NCI-H2196 treated with DMSO at 0.1 percent for 48 hours (cell line): ENCODE results near the gene TMEM255B.
"Not testable (repeated sequence)": the region's sequence is repeated elsewhere in the genome, so short reads cannot be mapped to it uniquely, and the experiment has no call there.

Experiments used
- DNase-seq: peaks from one replicate; lab custom pipeline; 2025; ENCODE audit not compliant: unreplicated experiment; lab: John Stamatoyannopoulos, UW

TMEM255B gene

GRCh38 chr13:113758651-113759524 is at the start of gene TMEM255B:
TSS of gene TMEM255B (plus strand) at chr13:113759226. CDS start at chr13:113759270, 44 bp downstream.
- peak; percentile 3 for DNase-seq

- no peak for DNase-seq
These were observed 36.1 kb upstream of the TMEM255B start for GRCh38 chr13:113722921-113723320.

- no peak for DNase-seq
These were observed 35.5 kb upstream of the TMEM255B start for GRCh38 chr13:113723410-113724015.

GRCh38 chr13:113724016-113724758 is 34.8 kb upstream of the TMEM255B start:
- DNase-seq = no peak

DNA sequence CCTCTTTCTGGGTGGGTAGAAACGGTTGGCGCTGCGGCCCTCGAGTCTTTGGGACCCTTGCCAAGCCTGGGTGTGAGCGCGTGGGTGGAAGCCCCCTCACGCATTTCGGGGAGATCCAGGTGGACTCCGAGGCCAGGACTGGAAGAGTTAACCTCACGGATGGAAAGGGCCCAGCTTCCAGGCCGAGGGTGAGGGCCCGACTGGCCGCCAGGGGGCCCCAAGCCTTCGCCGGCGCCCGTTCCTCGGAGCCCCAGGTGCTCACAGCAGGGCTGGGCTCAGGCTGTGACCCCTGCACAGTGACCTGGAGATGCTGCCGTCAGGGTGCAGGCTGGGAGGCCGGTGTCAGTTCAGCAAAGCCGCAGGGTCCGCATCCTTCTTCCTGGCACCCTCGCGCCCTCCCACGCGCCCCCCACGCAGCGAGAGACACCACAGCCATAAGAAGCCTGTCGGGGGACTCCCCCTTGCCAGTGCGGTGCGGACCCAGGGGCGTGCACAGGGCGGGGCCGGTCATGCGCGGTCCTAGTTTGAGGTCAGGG is 34.2 kb upstream of the TMEM255B start:
- DNase-seq = peak; percentile 34

DNA sequence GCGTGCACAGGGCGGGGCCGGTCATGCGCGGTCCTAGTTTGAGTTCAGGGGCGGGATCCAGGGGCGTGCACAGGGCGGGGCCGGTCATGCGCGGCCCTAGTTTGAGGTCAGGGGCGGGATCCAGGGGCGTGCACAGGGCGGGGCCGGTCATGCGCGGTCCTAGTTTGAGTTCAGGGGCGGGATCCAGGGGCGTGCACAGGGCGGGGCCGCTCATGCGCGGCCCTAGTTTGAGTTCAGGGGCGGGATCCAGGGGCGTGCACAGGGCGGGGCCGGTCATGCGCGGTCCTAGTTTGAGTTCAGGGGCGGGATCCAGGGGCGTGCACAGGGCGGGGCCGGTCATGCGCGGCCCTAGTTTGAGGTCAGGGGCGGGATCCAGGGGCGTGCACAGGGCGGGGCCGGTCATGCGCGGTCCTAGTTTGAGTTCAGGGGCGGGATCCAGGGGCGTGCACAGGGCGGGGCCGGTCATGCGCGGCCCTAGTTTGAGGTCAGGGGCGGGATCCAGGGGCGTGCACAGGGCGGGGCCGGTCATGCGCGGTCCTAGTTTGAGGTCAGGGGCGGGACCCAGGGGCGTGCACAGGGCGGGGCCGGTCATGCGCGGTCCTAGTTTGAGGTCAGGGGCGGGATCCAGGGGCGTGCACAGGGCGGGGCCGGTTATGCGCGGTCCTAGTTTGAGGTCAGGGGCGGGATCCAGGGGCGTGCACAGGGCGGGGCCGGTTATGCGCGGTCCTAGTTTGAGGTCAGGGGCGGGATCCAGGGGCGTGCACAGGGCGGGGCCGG is 33.5 kb upstream of the TMEM255B start:
- DNase-seq = not testable (repeated sequence)

- DNase-seq = peak; percentile 12
These were observed 32.8 kb upstream of the TMEM255B start for GRCh38 chr13:113726106-113726821.

- DNase-seq = no peak
These were observed 32.0 kb upstream of the TMEM255B start for GRCh38 chr13:113726961-113727411.

- DNase-seq = no peak
These were observed 30.4 kb upstream of the TMEM255B start for GRCh38 chr13:113728571-113729054.

DNA sequence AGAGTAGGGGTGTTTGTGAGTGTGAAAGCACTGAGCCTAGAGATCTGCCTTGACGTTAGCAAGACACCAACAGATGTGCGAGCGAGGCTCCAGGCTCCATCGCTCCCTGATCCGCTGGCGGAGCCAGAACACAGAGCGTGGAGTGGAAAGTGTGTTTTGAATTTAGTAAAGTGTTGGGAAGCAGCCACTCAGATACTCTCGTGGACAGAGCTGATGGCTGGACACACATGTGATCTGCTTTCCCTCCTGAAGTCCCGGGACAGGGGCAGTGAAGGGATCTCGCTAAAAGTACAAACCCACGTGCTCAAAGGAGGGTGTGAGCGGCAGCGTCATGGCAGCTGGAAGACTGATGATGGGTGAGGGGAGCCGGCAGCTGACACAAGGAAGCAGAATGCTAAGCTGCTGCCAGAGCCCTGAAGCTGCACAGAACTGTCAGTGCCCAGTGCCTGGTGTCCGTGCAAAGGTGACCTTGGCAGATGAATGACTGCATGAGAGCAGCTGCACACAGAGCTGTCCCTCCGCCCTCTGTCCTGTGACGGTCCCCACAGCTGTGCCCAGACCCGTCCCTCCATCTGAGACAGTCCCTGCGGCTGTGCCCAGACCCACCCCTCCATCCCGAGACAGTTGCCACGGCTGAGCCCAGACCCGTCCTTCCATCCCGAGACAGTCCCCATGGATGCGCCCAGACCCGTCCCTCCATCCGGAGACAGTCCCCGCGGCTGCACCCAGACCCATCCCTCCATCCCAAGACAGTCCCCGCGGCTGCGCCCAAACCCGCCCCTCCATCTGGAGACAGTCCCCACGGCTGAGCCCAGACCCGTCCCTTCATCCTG is 29.6 kb upstream of the TMEM255B start:
- DNase-seq = no peak

DNA sequence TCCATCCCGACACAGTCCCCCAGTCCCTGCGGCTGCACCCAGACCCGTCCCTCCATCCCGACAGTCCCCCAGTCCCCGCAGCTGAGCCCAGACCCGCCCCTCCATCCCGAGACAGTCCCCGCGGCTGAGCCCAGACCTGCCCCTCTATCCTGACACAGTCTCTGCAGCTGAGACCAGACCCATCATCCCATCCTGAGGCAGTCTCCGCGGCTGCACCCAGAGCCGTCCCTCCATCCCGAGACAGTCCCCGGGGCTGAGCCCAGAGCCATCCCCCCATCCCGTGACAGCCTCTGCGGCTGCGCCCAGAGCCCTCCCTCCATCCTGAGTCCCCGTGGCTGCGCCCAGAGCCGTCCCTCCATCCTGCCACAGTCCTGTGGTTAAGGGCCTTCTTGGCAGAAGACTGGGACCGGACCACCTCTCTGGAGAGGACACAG is 28.8 kb upstream of the TMEM255B start:
- no peak for DNase-seq

- no peak for DNase-seq
These were observed 28.2 kb upstream of the TMEM255B start for GRCh38 chr13:113730831-113731191.

DNA sequence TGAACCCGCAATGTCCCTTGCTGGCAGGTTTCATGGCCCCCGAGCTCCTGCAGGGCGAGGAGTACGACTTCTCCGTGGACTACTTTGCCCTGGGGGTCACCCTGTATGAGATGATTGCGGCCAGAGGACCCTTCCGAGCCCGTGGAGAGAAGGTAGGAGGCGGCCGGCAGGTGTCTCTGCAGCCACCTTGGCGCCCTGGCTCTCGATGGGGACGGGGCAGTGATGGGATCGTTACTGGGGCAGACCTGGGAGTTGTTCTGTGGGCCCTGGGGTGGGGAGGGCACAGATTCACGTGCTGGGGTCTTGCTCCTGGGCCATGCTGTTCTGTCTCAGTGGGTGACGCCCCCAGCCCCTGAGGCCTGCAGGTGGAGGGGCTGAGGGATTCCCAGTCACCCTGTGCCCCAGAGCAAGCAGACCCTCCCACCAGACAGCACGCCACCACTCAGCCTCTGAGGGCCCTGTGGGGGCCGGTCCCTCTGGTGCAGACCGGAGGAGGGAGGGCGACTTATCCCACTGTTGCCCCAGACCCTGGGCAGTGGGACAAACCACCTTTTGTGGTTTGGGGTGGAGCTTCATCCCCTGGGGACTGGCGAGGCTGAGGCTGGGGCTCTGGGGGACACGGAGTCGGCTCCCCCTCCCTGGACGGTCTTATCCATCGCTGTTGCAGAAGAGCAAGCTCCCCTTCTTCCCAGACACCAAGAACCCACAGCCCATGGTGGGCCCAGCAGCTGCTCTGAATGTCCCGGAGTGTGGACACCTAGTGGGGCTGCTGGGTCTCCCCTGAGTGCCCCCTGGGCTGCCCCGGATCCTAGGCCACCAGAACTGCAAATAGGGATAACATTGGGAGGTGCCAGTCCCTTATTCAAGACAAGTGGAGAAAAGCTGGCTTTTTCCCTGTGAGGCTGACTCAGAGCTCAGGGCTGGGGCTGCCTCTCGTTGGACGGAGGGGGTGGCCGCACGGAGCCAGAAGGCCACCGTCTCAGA is 27.5 kb upstream of the TMEM255B start:
- DNase-seq = no peak

DNA sequence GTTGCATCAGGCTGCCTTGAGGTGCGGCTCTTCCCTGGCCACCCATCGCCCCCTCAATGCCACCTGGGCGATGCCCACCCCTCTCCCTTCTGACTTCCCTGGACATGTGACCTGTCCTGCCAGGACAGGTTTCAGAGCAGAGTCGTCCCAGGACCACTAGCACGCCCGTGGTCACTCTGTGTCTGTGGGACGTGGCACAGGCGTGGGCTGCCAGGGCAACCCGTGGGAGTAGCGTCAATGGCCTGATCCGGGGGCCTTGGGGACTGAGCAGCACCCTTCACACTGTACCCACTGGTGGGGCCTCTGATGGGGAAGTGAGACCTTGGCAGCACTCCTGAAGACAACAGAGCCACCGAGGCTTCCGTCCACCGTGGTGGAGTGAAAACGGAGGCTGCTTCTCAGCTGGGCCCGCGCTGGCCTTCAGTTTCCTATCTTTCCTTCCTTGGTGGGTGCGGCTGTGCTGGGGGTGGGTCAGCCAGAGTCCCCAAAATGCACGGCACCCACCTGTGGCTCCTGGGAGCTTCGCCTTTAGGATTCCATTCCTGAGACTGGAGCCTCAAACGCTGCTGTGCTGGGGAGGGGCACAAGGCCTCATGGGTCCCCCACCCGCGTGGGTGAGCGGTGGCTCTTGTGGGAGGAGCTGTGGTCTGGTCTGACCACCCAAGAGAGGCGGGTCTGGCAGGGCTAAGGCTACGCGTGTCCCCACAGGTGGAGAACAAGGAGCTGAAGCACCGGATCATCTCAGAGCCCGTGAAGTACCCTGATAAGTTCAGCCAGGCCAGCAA is 26.7 kb upstream of the TMEM255B start:
- no peak for DNase-seq

- DNase-seq = no peak
These were observed 25.8 kb upstream of the TMEM255B start for GRCh38 chr13:113732961-113733950.
